Trophoblast cell (in vitro differentiated cells and primary cell): ENCODE measurements around the gene EIF5A2.

Experiments used
- DNase-seq, 2 donors: peaks; one replicate each; pipeline ENCODE4 v3.0.0-alpha.2; 2016
- H2AFZ ChIP-seq: 2 replicates; pipeline ENCODE4 v1.6.1; 2013; ENCODE audit warnings: low read length, moderate library complexity, mild to moderate bottlenecking; ENCODE audit not compliant: insufficient read depth, poor library complexity
- H2AK5ac ChIP-seq: 2 replicates; pipeline ENCODE4 v1.6.1; 2013; ENCODE audit warnings: mild to moderate bottlenecking, low read length
- H2BK120ac ChIP-seq: 2 replicates; pipeline ENCODE4 v1.6.1; 2013; ENCODE audit warnings: low read length, mild to moderate bottlenecking, moderate library complexity; ENCODE audit not compliant: insufficient read depth, poor library complexity
- H2BK12ac ChIP-seq: 2 replicates; pipeline ENCODE4 v1.6.1; 2013; ENCODE audit warnings: mild to moderate bottlenecking, low read length, moderate library complexity
- H2BK5ac ChIP-seq: 2 replicates; pipeline ENCODE4 v1.6.1; 2013; ENCODE audit warnings: low read length, low read depth, moderate library complexity, mild to moderate bottlenecking; ENCODE audit not compliant: poor library complexity
- H3K14ac ChIP-seq: 2 replicates; pipeline ENCODE4 v1.6.1; 2013; ENCODE audit warnings: mild to moderate bottlenecking, low read length
- H3K18ac ChIP-seq: 2 replicates; pipeline ENCODE4 v1.6.1; 2013; ENCODE audit warnings: mild to moderate bottlenecking, low read length
- H3K23ac ChIP-seq: 2 replicates; pipeline ENCODE4 v1.6.1; 2013; ENCODE audit warnings: low read length
- H3K27ac ChIP-seq: 2 replicates; pipeline ENCODE4 v1.5.1; 2013; ENCODE audit warnings: low read depth, mild to moderate bottlenecking, inconsistent platforms, low read length, moderate library complexity
- H3K27me3 ChIP-seq: 2 replicates; pipeline ENCODE4 v1.6.1; 2013; ENCODE audit warnings: inconsistent platforms, mild to moderate bottlenecking, low read length, moderate library complexity; ENCODE audit not compliant: insufficient read depth
- H3K36me3 ChIP-seq, 2 experiments: 1 replicate in 1 of 2; 2 replicates in 1 of 2; pipeline ENCODE4 v1.6.1; 2013; ENCODE audit warnings: low read length in 2 of 2, mild to moderate bottlenecking in 2 of 2, moderate library complexity in 1 of 2; ENCODE audit not compliant: insufficient read depth in 2 of 2, control insufficient read depth in 1 of 2
- H3K4ac ChIP-seq: 2 replicates; pipeline ENCODE4 v1.6.1; 2013; ENCODE audit warnings: low read depth, mild to moderate bottlenecking, low read length, moderate library complexity
- H3K4me1 ChIP-seq, 2 experiments: 1 replicate in 1 of 2; 2 replicates in 1 of 2; pipeline ENCODE4 v1.6.1; 2013; ENCODE audit warnings: low read length in 2 of 2, mild to moderate bottlenecking in 2 of 2, moderate library complexity in 1 of 2; ENCODE audit not compliant: insufficient read depth in 2 of 2, control insufficient read depth in 1 of 2
- H3K4me2 ChIP-seq: 2 replicates; pipeline ENCODE4 v1.6.1; 2013; ENCODE audit warnings: inconsistent platforms, mild to moderate bottlenecking, low read length, moderate library complexity
- H3K4me3 ChIP-seq: 2 replicates; pipeline ENCODE4 v1.5.1; 2013; ENCODE audit warnings: mild to moderate bottlenecking, low read depth, low read length, inconsistent platforms
- H3K79me1 ChIP-seq: one replicate; pipeline ENCODE4 v1.6.1; 2013; ENCODE audit warnings: low read length
- H3K79me2 ChIP-seq: 2 replicates; pipeline ENCODE4 v1.6.1; 2013; ENCODE audit warnings: low read length, mild to moderate bottlenecking; ENCODE audit not compliant: control insufficient read depth, insufficient read depth, poor library complexity
- H3K9ac ChIP-seq: 2 replicates; pipeline ENCODE4 v1.6.1; 2013; ENCODE audit warnings: mild to moderate bottlenecking, low read length
- H3K9me3 ChIP-seq: 2 replicates; pipeline ENCODE4 v1.6.1; 2013; ENCODE audit warnings: low read depth, mild to moderate bottlenecking, control low read depth, inconsistent platforms, low read length; ENCODE audit not compliant: insufficient read depth
- H4K12ac ChIP-seq: 2 replicates; pipeline ENCODE4 v1.6.1; 2013; ENCODE audit warnings: low read depth, mild to moderate bottlenecking, low read length, moderate library complexity
- H4K8ac ChIP-seq: 2 replicates; pipeline ENCODE4 v1.6.1; 2013; ENCODE audit warnings: low read depth, mild to moderate bottlenecking, low read length, moderate library complexity
- H4K91ac ChIP-seq: one replicate; pipeline ENCODE4 v1.6.1; 2013; ENCODE audit warnings: low read depth, mild to moderate bottlenecking, low read length, moderate library complexity
- WGBS: extraction: QIAGEN DNeasy Blood & Tissue Kit; methylation state at CpG from one replicate; pipeline ENCODE4 v1.1.7; 2013; ENCODE audit warnings: missing lambda C conversion rate; ENCODE audit not compliant: insufficient read length, insufficient coverage; ENCODE audit errors: extremely low coverage; 5-methylcytosine and 5-hydroxymethylcytosine counted together

The EIF5A2 gene

DNA sequence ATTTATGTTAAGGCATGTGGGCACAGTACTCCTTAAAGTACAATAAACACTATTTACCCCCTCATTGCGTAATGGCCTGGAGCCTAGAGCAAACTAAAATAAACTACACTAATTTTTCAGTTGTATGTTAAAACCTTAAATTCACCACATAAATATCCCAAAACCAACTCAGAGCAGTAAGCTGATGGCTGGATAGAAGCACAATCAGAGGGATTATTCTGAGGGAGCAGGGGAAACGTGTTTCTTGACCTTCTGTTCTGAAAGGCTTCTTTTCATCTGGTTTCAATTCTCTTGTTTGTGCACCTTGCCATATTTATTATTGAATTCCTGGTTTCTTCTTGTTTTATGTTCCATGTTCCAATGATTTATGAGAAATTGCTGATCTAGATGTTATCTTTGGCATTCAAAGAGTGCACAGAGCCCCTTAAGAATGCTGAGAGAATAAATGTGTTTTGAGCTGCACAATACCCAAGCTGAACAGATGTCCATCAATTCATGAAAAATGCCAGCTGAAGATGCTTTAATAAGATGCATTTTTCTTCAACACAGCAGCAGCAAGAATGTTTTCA is 68.1 kb downstream of the EIF5A2 start:
- no peaks in the 10 kb centered on the region for H3K36me3 ChIP-seq
- no peak overlapping the region for H3K4me3 ChIP-seq
- H2BK120ac ChIP-seq: no peak overlapping the region
- no peak overlapping the region for H2AK5ac ChIP-seq
- no peaks in the 10 kb centered on the region for H3K79me2 ChIP-seq
- no peak overlapping the region for H2AFZ ChIP-seq
- no peak overlapping the region for H3K23ac ChIP-seq
- no peak overlapping the region for H3K9ac ChIP-seq
- no peaks in the 10 kb centered on the region for H3K4me1 ChIP-seq
- no peak overlapping the region for H4K91ac ChIP-seq
- no peak for DNase-seq
- H3K9me3 ChIP-seq: no peaks in the 10 kb centered on the region
- no peak overlapping the region for H4K8ac ChIP-seq
- no peak overlapping the region for H3K18ac ChIP-seq
- no peaks in the 10 kb centered on the region for H3K27me3 ChIP-seq
- no peak overlapping the region for H3K14ac ChIP-seq
- H2BK5ac ChIP-seq: no peak overlapping the region
- no peak overlapping the region for H4K12ac ChIP-seq
- no peak overlapping the region for H3K4ac ChIP-seq
- H3K79me1 ChIP-seq: no peaks in the 10 kb centered on the region
- WGBS: no CpG with 5 or more reads among the region's 2 CpGs
- H3K4me2 ChIP-seq: no peak overlapping the region
- H2BK12ac ChIP-seq: no peak overlapping the region
- no peak overlapping the region for H3K27ac ChIP-seq

DNA sequence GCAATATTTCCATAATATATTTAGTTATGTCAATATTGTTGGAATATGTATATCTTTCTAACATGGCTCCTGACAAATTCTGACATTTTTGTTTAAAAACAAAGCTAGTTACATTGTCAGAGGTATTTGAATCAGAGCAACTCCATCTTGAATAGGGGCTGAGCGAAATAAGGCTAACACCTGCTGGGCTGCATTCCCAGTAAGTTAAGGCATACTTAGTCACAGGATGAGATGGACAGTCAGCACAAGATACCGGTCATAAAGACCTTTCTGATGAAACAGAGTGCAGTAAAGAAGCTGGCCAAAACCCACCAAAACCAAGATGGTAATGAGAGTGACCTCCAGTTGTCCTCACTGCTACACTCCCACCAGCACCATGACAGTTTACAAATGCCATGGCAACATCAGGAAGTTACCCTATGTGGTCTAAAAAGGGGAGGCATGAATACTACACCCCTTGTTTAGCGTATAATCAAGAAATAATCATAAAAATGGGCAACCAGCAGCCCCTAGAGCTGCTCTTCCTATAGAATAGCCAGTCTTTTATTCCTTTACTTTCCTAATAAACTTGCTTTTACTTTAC is 68.8 kb downstream of the EIF5A2 start:
- H3K79me2 ChIP-seq: no peaks in the 10 kb centered on the region
- no peaks in the 10 kb centered on the region for H3K79me1 ChIP-seq
- H3K9ac ChIP-seq: no peak overlapping the region
- no peak overlapping the region for H3K27ac ChIP-seq
- H2BK120ac ChIP-seq: no peak overlapping the region
- H3K4me2 ChIP-seq: no peak overlapping the region
- H2AK5ac ChIP-seq: no peak overlapping the region
- no peak overlapping the region for H2BK12ac ChIP-seq
- no peak overlapping the region for H3K4ac ChIP-seq
- H4K12ac ChIP-seq: no peak overlapping the region
- no peak overlapping the region for H2AFZ ChIP-seq
- WGBS: no CpG with 5 or more reads among the region's 3 CpGs
- no peak overlapping the region for H3K4me3 ChIP-seq
- H3K27me3 ChIP-seq: no peaks in the 10 kb centered on the region
- no peak overlapping the region for H3K18ac ChIP-seq
- no peaks in the 10 kb centered on the region for H3K4me1 ChIP-seq
- no peak overlapping the region for H3K23ac ChIP-seq
- no peak overlapping the region for H4K91ac ChIP-seq
- no peak overlapping the region for H4K8ac ChIP-seq
- H3K14ac ChIP-seq: no peak overlapping the region
- DNase-seq: peak; percentile 32 to 64
- no peaks in the 10 kb centered on the region for H3K36me3 ChIP-seq
- H3K9me3 ChIP-seq: no peaks in the 10 kb centered on the region
- no peak overlapping the region for H2BK5ac ChIP-seq
